ENCODE measurements around the gene MAP3K20. TPM values are rescaled to one million over a fixed set of nuclear protein-coding genes. Genes with fewer than 3 reads are reported as not detected.

Gene MAP3K20
- total and polyA plus RNA-seq, 2 donors (not counting 3 experiments of a cell fraction or from before 2014, with no cell fraction given), result 7.8 to 31.5 TPM

GRCh38 chr2:173215316-173215715 lies 139.7 kb downstream of the MAP3K20 start:
- H3K9me3 ChIP-seq (replicated peaks; ENCODE audit: control insufficient read depth, insufficient read depth, low read length), result no peaks in the 10 kb centered on the region
- H3K4me1 ChIP-seq (ENCODE audit: control insufficient read depth, extremely low read depth, insufficient read depth, low read length), result no peaks in the 10 kb centered on the region
- no peak for TF ChIP-seq CTCF (IDR thresholded peaks at IDR 0.05; ENCODE audit: extremely low read depth in 1 of 2, insufficient read depth in 1 of 2, low read depth in 1 of 2, low read length in 2 of 2)
- TF ChIP-seq JUN (IDR thresholded peaks at IDR 0.05; ENCODE audit: borderline replicate concordance, insufficient read depth, insufficient read length, low read depth), result no peak
- TF ChIP-seq POLR2A (IDR thresholded peaks at IDR 0.05; ENCODE audit: low read depth, low read length), result no peak
- no peak for TF ChIP-seq POLR2AphosphoS5 (IDR thresholded peaks at IDR 0.05; ENCODE audit: insufficient read depth, low read depth, low read length)
- no peak for TF ChIP-seq GATA2 (IDR thresholded peaks at IDR 0.05; ENCODE audit: insufficient read depth, insufficient read length, low read depth, low read length)
- no peak for TF ChIP-seq MAX (IDR thresholded peaks at IDR 0.05; ENCODE audit: insufficient read depth, insufficient read length)
- no peak for TF ChIP-seq MYC (IDR thresholded peaks at IDR 0.05; ENCODE audit: low read depth, low read length)
- no peak for TF ChIP-seq EZH2 (IDR thresholded peaks at IDR 0.05; ENCODE audit: borderline replicate concordance, low read depth, low read length, severe bottlenecking)
- CTCF ChIA-PET, result interaction anchor here (1.0 to 17.1 kb wide), 2 partner anchors 20 to 188 kb away, joined by 3 to 493 read pairs; no protein-coding TSS in a partner anchor
- no peaks in the 10 kb centered on the region for H4K20me1 ChIP-seq (replicated peaks; ENCODE audit: control insufficient read depth, extremely low read depth, insufficient read depth, low read length)
- no peak for DNase-seq (ENCODE audit: low read depth, low spot score)
- no peaks in the 10 kb centered on the region for H3K27me3 ChIP-seq (ENCODE audit: control insufficient read depth in 2 of 2, insufficient read depth in 2 of 2, low read length in 2 of 2)
- no peak overlapping the region for H3K4me2 ChIP-seq (ENCODE audit: insufficient read depth, low read length)
- intact Hi-C loops (cut with micrococcal nuclease), result loop anchor here (10.0 kb wide), 1 partner anchor 139 kb away; the partner anchor contains the start of gene CDCA7
- H3K9me1 ChIP-seq (replicated peaks; ENCODE audit: control insufficient read depth, extremely low read depth, insufficient read depth, low read length), result no peaks in the 10 kb centered on the region
- FAIRE-seq, result no peak
- dilution Hi-C loops (cut with MboI; ENCODE audit: extremely low pct_ligation_motif_present, low sequenced_read_pairs), result loop anchor here (25.0 kb wide), 1 partner anchor 203 kb away; no protein-coding TSS in a partner anchor
- H3K36me3 ChIP-seq (ENCODE audit: control insufficient read depth in 2 of 2, extremely low read depth in 1 of 2, insufficient read depth in 2 of 2, low read length in 2 of 2), result no peaks in the 10 kb centered on the region
- POLR2A ChIA-PET, result no interaction called here
- H3K27ac ChIP-seq (ENCODE audit: insufficient read depth, low read depth, low read length), result no peak overlapping the region
- no TSS peak for BruUV-seq (replicated peaks)
- H3K79me2 ChIP-seq (ENCODE audit: control insufficient read depth, insufficient read depth, low read length), result no peaks in the 10 kb centered on the region
- H3K4me3 ChIP-seq (replicated peaks in 1 of 3; ENCODE audit: insufficient read depth in 1 of 3, low read depth in 1 of 3, low read length in 3 of 3), result no peak overlapping the region
- H3K9ac ChIP-seq (replicated peaks; ENCODE audit: extremely low read depth, insufficient read depth, low read length), result no peak overlapping the region
- H2AFZ ChIP-seq (ENCODE audit: low read depth, low read length), result no peak overlapping the region
